GM19468 (cell line): Measurements from ENCODE around the gene MATK.

ENCODE experiments used
- ATAC-seq: cut with Tn5 transposase; IDR thresholded peaks from one replicate; pipeline ENCODE4 v1.9.1; 2021; ENCODE audit warnings: mild to moderate bottlenecking, moderate library complexity, moderate number of reproducible peaks; ENCODE audit not compliant: unreplicated experiment; ENCODE audit errors: extremely low read depth

The MATK gene, protein sequence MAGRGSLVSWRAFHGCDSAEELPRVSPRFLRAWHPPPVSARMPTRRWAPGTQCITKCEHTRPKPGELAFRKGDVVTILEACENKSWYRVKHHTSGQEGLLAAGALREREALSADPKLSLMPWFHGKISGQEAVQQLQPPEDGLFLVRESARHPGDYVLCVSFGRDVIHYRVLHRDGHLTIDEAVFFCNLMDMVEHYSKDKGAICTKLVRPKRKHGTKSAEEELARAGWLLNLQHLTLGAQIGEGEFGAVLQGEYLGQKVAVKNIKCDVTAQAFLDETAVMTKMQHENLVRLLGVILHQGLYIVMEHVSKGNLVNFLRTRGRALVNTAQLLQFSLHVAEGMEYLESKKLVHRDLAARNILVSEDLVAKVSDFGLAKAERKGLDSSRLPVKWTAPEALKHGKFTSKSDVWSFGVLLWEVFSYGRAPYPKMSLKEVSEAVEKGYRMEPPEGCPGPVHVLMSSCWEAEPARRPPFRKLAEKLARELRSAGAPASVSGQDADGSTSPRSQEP

DNA sequence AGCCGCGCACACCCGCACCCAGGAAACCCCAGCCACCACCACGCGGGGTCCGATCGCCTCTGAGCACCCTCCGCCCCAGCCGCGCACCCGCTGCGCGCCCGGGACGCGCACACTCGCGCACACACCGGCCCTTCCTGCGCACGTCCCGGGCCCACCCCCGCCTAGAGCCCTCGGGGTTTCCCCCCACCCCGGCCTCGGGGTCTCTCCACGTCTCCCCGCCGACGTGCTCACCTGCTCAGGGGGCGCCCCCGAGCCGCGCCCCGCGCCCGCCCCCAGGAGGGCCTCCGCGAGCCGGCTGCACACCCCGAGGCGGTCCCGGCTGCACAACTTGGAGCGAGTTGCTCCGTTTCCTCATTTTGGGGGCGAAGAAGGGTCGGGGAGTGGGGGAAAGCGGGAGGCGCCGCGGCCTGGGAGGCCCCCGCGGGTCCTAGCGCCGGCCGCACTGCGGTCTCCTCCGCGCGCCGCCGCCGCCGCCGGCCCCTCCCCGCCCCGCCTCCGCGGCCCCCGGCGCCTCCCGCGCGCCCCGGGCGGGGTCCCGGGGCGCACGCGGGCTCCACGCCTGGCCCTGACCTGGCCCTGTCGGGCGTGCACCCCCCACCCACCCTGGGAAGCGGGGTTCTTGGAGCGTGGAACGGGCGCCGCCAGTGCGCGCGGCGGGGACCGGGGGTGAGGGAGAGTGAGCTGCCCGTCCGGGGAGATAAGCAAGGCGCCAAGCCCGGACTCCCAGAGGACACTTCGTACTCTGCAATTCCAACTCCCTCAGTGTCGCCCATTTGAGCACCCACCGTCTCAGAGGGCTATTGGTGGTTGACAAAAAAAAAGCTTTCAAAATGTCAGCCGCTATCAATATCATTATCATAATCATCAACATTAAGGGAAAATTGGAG lies at the start of gene MATK:
Gene MATK, minus strand, starts transcription at position 444 of the 887 bp plus-strand sequence. CDS start 1,246 bp downstream, outside the sequence.
- ATAC-seq = no peak

DNA sequence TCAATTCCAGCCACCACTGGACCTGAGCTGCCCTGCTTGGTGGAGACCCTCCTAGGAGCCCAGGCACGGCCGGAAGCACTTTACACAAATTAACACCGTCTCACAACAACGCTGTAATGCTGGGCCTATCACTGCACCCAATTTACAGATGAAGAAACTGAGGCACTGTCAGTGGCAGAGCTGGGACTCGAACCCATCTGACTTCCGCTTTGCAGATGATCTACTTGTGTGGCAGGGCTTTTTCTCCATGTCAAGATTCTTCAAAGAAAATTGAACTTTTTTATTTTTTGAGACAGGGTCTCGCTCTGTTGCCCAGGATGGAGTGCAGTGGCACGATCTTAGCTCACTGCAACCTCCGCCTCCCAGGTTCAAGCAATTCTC lies 48.9 kb upstream of the MATK start:
- ATAC-seq = no peak

DNA sequence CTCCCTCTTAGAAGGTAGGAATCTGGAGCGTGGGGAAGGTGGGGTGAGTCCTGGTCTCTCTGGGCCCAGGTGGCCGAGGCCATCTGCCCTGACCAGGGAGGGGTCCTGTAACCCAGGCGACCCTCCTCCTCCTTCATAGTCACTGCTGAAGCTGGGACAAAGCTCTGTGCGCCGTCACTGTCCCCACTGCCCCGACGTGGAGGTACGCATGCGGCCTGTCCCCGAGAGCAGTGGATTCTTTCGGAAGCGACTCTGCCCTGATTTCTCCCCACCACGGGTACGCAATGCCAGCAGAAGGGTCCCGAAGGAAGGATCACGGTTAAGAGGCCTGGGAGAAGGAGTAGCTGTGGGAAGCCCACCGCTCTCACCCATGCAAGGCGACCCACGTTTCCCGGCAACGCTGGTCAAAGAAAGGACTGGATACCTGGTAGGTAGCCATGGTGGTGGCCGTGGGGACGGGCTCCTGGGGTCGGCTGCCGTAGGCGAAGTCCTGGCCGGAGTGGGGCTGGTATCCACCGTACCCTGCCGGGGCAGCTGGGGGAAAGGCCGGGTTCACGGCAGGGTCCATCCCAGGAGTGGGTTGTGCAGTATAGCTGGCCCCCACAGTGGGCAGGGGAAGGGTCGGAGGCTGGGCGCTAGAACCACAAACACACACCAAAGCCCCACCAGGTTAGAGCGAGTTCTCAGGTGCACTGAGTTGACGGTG lies 48.3 kb upstream of the MATK start:
- ATAC-seq = no peak

DNA sequence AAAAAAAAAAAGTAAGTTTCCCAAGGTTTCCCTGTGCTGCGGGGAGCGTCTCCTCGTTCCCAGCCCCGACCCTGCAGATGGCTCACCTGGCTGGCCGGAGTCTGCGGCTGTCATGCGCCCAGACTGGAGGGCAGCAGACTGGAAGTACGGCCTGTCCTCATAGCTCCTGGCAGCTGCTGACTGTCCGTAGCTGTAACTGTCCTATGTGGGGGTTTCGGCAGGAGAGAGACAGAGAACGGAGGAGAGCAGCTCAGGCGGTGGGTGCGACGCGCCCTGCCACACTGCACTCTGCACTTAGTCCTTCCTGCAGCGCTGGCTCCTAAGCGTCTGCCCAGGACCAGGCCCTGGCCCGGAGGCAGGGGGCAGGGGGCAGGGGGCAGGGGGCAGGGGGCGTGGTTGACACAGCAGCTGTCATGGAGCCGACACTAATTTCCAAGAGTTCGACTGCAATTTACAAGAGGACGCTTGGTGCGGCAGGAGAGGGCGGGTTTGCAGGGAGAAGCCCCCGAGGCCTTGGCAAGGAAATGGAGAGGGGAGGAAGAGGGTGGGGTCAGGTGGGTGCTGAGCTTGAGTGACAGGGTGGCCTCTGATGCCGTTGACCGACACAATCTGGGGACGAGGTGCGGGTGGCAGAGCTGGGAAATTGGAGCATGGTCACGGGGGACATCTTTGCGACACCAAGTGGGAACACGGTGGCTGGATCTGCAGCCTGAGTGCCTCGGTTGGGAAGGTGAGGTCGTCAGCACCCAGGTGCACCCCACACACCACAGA lies 47.6 kb upstream of the MATK start:
- no peak for ATAC-seq

DNA sequence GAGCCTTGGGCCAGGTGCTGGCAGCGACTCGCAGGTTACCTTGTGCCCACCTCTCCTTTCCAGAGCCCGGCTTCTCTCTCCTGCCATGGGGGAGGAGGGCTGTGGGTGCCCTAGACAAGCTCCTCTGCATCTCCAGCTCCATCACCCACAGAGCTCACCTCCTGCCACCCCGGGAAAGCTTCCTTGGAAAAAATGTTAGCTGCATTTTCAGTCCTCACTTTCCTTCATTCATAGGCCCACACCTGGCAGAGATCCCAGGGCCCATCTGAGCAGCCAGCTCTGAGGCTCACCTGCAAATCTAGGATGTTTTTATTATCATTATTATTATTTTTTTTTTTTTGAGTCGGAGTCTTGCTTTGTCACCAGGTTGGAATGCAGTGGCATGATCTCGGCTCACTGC lies 45.8 kb upstream of the MATK start:
- ATAC-seq = no peak

DNA sequence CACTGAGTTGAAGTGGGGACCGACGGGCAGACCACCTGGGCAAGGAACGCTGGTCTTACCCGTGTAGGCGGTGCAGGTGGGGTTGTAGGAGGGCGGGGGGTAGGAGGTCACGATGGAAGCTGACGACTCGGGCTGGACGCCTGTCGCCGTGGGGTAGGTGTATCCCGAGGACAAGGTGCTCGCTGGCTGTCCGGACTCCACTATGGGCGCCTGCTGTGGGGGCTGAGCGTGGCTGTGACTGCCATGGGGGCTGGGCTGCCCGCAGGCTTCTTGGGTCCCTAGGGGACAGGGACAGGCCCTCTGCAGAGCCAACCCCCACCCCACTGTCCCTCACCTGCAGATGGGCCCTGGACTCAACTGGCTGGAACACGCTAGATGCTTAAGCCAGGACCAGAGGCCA lies 45.4 kb upstream of the MATK start:
- no peak for ATAC-seq

DNA sequence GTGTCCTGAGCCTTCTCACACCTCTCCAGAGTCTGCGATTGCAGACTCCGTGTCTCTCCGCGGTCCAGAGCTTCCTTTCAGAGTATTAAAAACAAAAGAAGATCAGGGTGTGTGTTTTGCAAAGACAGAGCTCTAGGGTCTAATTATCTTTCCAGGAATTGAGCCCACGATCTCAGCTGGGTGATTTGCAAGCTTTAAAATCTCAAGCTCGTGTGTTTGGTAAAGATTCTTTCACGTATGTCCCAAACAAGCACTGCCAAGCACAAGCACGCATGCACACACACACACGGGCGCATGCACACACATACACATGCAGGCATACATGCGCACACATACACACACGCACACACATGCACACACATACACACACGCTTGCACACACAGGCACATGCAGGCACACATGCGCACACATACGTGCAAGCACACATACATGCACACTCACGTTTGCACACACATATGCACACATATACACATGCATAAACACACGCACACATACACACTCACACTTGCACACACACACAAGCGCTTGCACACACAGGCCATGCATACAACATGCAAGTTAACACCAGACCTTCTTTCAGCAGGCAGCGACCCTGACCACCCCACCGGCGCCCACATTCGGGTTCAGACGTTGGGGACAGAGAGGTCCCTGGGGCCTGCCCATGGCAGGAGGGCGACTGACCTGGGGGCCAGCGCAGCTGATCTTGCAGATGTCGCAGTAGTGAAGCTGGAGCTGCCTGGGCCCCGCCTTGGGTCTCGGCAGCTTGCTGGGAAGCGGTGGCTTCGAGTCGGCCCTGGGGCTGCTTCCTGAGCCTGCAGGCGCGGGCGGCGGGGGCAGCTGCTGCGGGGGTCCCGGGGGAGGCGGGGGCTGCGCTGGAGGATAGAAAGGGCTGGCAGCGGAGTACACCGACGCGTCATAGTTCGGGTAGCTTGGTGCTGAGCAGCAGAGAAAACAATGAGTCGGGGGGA lies 44.7 kb upstream of the MATK start:
- no peak for ATAC-seq

DNA sequence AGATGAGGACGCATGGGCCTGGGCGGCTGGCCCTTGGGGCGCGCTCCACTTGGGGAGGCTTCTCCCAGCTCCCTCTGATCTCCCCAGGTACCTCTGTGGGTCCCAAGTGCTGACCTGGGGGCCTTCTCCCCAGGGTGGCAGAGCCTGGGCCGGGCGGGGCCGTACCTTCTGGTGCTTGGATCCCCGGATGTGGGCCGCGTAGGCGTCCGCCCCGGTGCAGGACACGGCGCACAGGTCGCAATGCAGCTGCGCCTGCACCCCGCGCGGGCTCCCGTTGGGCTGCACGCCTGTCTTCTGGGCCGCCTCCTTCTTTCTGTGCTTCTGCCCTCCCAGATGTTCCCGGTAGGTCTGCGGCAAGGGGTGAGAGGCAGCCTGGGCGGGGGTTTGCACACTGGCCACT lies 41.1 kb upstream of the MATK start:
- no peak for ATAC-seq

DNA sequence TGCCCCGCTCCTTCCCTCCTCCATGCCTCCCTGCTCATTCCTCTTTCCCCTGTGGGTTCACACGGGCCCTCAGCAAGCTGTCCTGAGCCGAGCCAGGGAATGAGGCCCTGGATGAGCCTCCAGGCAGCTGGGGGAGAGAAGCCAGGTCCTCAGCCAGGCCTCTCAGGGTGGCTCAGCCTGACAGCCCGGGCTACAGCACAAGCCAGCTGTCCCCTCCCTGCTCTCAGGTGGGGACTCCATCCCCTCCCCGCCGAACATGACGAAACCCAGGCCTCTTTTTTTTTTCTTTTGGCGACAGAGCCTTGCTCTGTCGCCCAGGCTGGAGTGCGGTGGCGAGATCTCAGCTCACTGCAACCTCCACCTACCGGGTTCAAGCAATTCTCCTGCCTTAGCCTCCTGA lies 40.0 kb upstream of the MATK start:
- no peak for ATAC-seq

DNA sequence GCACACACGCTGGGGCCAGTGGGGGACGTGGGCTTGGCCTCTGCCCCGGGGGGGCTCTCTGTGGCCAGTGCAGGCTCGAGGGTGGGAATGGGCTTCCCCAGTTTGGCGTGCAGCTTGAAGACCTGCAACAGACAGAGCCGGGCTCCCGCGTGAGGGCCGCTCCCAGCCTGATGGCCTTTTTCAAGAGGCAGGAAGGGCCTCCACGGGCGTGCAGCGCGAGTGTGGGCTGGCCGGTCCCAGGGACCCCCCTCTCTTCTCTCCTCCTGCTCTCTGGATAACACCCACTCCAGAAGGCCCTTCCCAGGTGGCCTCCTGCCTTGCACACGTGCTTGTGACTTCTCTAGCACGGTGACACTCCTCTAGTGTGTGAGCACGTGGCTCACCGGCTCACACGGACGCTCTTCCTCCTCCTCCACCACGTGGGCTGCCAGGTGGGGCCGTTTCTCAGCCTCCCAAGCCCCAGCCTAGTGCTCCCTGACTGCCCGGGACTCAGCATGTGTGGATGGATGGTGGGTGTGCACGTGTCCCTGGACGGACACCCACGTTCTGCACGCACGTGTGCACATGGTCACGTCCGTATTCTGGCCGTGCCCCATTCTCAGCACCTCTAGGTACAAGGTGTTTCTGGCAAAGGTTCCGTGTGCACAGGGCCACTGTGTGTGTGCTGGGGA lies 39.2 kb upstream of the MATK start:
- no peak for ATAC-seq

DNA sequence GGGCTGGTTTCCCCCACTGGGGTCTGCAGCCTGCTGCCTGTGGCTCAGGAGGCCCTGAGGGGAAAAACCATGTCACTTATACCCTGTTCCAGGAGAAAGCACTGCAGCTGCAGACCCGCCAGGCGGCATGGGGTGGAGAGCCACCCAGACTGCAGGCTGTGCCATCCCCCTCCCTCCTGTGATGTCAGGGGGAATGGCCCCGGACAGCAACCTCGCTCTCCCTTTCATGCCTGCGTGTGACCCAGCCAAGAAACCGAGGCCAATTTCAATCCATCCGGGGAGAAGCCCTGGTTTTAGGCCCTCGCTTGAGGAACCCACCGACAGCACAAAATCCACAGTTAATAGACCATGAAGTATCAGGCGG lies 37.2 kb upstream of the MATK start:
- ATAC-seq = no peak

DNA sequence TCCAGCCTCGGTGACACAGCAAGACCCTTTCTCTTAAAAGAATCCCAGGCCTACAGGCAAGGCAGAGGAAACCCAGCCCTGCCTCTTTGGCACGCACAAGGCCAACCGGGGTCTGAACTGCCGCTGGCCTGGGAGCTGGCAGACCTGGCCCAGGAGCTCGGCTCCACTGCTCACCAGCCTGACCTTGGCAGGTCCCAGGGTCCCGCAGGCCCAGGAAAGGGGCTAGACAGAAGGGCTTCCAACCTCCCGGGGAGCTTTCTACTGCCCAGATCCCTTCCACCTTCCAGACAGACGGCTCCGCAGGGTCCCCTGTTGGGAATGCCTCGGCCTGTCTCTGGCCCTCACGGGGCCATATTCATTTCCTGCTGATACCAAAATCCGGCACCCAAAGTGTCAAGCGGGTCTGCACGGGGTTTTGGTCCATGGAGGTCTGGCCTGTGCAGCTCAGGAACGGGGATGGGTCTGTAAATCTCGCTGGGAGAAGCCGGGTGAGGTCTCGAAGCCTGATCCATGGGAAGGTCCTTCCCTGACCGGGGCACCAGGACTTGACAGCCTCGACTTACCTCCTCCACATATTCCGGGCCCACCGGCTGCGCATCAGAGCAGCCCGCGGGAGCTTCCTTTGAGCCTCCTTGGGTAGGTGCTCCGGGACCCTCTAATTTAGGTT lies 36.6 kb upstream of the MATK start:
- ATAC-seq = no peak

DNA sequence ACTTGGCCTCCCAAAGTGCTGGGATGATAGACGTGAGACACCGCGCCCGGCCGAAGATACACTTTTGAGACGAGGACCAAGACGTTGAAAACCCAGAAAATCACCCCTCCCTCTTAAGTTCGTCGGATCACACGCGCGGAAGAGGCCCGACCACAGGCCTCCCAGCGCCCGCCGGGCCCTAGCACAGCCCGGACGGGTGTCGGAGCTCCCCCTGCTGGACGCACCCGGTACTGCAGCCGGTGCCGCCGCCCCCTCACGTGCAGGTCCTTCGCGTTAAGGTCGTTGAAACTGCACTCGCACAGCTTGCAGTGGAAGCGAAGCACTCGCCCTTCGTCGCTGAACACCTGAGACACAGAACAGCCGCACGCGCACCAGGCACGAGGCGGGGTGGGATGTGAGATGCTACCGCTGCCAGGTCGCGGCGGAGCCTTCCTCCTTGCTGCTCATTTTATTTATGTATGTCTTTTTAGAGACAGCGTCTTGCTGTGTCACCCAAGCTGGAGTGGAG lies 35.7 kb upstream of the MATK start:
- ATAC-seq = no peak

DNA sequence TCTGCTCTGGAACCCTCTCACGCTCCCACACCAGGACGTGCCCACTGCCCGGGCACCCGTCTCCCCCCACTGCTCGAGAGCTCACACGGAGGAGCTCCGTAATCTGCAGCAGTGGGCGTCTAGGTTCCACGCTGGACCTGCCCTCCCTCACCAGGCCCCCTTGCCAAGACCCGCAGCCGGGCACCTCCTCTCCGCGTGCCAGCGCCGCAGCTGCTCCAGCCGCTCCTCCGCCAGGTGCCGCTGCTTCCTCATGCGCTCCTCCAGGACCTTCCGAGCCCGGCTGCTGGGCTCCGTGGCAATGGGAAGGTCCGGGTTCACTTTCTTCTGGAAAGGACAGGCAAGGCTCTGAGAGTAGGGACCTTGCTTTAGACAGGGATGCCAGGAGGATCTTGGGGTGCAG lies 35.0 kb upstream of the MATK start:
- no peak for ATAC-seq

DNA sequence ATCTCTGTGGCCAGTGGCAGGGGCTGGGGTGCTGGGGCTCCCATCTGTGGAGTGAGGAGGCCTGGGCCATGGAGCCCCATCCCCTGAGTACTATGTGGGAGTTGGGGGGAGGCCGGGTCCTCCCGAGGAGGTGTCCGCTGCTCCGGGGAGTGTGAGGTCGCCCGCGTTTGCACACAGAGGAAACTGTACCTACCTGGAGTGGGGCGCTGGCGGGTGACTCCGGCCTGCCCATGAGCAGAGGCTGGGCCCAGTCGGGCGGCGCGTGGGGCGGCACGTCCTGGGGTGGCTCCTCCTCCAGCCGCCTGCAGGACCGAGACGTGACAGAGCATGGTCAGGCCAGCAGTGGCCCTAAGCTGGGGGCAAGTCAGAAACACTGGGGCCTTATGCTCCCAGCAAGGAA lies 33.8 kb upstream of the MATK start:
- no peak for ATAC-seq

DNA sequence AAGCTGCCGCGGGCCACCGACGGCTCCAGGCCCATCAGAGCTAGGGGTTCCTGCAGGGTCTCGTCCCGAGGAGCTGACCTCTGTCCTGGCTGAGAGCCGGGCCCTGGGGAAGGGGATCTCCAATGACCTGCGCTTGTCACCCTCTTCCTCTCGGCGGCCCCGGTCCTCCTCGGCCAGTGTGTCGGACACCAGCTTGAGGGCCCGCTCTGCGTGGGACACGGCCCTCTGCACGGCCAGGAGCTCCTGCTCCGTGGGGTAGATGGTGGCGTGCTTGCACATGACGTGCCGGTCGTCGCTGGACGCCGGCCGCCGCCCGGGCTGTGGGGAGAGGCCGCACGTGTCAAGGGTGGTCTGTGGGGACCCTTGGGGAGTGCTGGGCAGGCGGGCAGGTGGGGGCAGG lies 32.7 kb upstream of the MATK start:
- ATAC-seq = no peak

DNA sequence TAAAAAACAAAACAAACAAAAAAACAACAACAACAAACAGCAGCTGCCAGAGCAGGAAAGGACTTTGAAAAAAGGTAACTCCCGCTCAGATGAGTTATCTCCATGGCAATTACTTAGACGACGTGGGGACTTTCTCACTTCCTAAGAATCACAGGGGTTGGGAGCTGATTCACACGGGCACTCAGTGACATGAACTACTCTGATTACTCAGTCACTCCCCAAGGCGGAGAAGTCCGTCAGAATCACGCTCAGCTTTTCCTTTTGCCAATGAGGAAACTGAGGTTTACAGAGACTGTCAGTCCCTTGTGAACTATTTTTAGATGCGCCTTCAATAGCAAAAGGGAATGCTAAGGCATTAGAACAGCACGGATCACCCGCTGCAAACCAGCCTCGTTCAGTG lies 32.3 kb upstream of the MATK start:
- no peak for ATAC-seq

DNA sequence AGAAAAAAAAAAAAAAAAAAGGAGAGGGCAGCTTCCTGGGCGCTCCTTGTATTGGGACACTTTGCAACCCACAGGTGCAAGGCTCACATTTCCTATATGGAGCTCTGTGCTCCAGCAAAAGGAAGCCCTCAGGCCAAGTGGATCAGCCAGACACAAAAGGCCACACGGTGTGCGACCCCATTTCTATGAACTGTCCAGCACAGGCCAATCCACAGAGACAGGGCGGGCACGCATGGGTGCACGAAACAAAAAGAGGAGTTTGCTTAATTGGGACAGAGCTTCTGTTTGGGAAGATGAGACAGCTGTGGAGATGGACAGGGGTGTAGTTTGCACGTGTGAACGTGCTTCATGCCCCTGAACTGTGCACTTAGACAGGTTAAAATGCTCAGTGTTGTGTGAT lies 31.6 kb upstream of the MATK start:
- ATAC-seq = no peak
